CD4-positive, alpha-beta T cell (primary cell): Measurements from ENCODE around the gene USH1C. TPM values are rescaled to one million over a fixed set of nuclear protein-coding genes. Genes with fewer than 3 reads are reported as not detected.

ENCODE experiments used
- ATAC-seq: fragments of 200-7000 bp; cut with Tn5 transposase; one replicate; pipeline ENCODE4 v1.10.0; 2022; ENCODE audit warnings: mild to moderate bottlenecking; ENCODE audit not compliant: poor library complexity
- CTCF ChIA-PET: fragments of 350-600 bp; sonication (Branson Sonifier 250); formaldehyde crosslinking; loops from one replicate; lab custom pipeline; 2021; ENCODE audit warnings: antibody characterized with exemption, inconsistent platforms; lab: Charles Lee
- POLR2A ChIA-PET: fragments of 350-600 bp; sonication (Branson Sonifier 250); formaldehyde crosslinking; loops from one replicate; lab custom pipeline; 2021; ENCODE audit warnings: antibody characterized with exemption, inconsistent platforms; lab: Charles Lee
- DNase-seq, 14 experiments: peaks; one replicate each; pipeline ENCODE4 v3.0.0-alpha.2; 2013 to 2020; ENCODE audit warnings: mixed read lengths in 2 of 14
- H3K27ac ChIP-seq, 2 donors: one replicate each; pipeline versions ENCODE4 v1.5.1 to v1.7.0; 2013; ENCODE audit warnings: low read length in 2 of 2, low read depth in 1 of 2, mild to moderate bottlenecking in 1 of 2
- H3K27me3 ChIP-seq, 2 experiments: 1 replicate in 1 of 2; 2 replicates in 1 of 2; pipeline versions ENCODE4 v1.6.1 to v1.7.0; 2013; ENCODE audit warnings: low read length in 2 of 2, control low read depth in 1 of 2, mild to moderate bottlenecking in 1 of 2, moderate library complexity in 1 of 2; ENCODE audit not compliant: insufficient read depth in 2 of 2, control insufficient read depth in 1 of 2
- H3K36me3 ChIP-seq: one replicate; pipeline ENCODE4 v1.6.1; 2013; ENCODE audit warnings: low read length, control low read depth; ENCODE audit not compliant: insufficient read depth
- H3K4me1 ChIP-seq: one replicate; pipeline ENCODE4 v1.6.1; 2013; ENCODE audit warnings: low read length, control low read depth; ENCODE audit not compliant: insufficient read depth
- H3K4me3 ChIP-seq: one replicate; pipeline ENCODE4 v1.5.1; 2013; ENCODE audit warnings: mild to moderate bottlenecking, low read length, moderate library complexity
- H3K9me3 ChIP-seq, 2 experiments: 1 replicate in 1 of 2; 2 replicates in 1 of 2; pipeline versions ENCODE4 v1.6.1 to v1.7.0; 2013; ENCODE audit warnings: low read length in 2 of 2, mild to moderate bottlenecking in 2 of 2, control low read depth in 1 of 2, moderate library complexity in 1 of 2; ENCODE audit not compliant: control insufficient read depth in 1 of 2, insufficient read depth in 1 of 2
- H3K27ac Mint-ChIP-seq: one replicate; pipeline ENCODE4 v1.8.0; 2020; ENCODE audit warnings: mixed read lengths
- H3K27me3 Mint-ChIP-seq: one replicate; pipeline ENCODE4 v1.8.0; 2021; ENCODE audit warnings: mixed read lengths
- H3K36me3 Mint-ChIP-seq: one replicate; pipeline ENCODE4 v1.8.0; 2021; ENCODE audit warnings: low read depth, mixed read lengths
- H3K4me1 Mint-ChIP-seq: one replicate; pipeline ENCODE4 v1.8.0; 2021; ENCODE audit warnings: low read depth, mixed read lengths
- H3K4me3 Mint-ChIP-seq: one replicate; pipeline ENCODE4 v1.8.0; 2020; ENCODE audit warnings: mild to moderate bottlenecking, mixed read lengths
- H3K9me3 Mint-ChIP-seq: one replicate; pipeline ENCODE4 v1.8.0; 2020; ENCODE audit warnings: mixed read lengths
- intact Hi-C, 2 experiments: fragments of 100-400 bp; cut with DNase I in 1 of 2; cut with micrococcal nuclease in 1 of 2; formaldehyde crosslinking; loops; one replicate each; pipeline versions ENCODE4 v1.15.1 to v1.9.0; 2023 to 2025; cut with DNase I, micrococcal nuclease
- total RNA-seq, 174 experiments: library from RNA in 2 of 174; stranded (reverse) in 2 of 174; gene quantifications; one replicate each; pipeline ENCODE4 v1.2.3 and lab custom pipeline; 2021 to 2026
- TF ChIP-seq, protein P1 (sequence below): fragments of 200-600 bp; IDR thresholded peaks from one replicate; pipeline ENCODE4 v1.8.0; 2022; ENCODE audit warnings: antibody characterized with exemption, mild to moderate bottlenecking

The USH1C gene
- total RNA-seq, 2 experiments from 2014 or later: not detected

DNA sequence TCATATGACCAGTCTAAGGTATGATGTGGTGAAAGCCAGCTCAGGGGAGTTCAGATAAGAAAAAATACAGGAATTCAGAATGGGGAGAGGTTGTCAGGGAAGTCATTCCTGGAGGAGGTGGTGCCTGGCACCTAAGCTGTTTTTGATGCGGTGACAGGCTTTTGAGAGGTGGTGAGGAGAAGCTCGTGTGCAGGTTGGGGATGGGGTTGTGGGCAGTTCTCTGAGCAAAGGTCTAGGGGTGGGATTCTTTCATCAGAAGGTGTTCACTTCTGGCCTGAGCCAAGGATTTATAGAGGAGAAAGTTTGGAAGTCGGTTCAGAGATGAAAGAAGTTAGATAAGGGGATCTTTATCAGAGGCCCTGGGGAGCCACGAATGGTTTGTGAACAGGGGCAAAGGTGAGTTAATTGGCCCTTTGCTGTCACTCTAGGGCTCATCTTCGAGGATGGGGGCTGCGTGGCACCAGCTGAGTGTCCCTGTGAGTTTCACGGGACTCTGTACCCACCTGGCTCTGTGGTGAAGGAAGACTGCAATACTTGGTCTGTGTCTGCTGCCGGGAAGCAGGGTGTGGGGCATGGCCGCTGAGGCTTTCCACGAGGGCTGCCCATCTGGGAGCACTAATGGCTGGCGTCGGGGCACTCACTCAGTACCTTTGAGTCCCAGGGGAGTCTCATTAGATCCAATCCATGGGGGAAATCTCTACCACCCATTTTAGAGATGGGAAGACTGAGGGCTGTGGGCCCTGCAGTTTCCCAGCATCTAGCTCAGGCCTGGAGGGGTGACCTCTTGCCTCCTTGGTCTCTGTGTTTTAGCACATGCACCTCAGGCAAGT, 16.3 kb upstream of the USH1C start:
- H3K36me3 Mint-ChIP-seq: no peaks in the 10 kb centered on the region
- POLR2A ChIA-PET: no interaction called here
- no peaks in the 10 kb centered on the region for H3K9me3 Mint-ChIP-seq
- H3K4me1 Mint-ChIP-seq: no peaks in the 10 kb centered on the region
- no peak overlapping the region for H3K4me3 ChIP-seq
- H3K27ac Mint-ChIP-seq: no peak overlapping the region
- no peak overlapping the region for H3K27ac ChIP-seq
- no peaks in the 10 kb centered on the region for H3K36me3 ChIP-seq
- no peak overlapping the region for H3K4me3 Mint-ChIP-seq
- CTCF ChIA-PET: no interaction called here
- TF ChIP-seq, protein P1, sequence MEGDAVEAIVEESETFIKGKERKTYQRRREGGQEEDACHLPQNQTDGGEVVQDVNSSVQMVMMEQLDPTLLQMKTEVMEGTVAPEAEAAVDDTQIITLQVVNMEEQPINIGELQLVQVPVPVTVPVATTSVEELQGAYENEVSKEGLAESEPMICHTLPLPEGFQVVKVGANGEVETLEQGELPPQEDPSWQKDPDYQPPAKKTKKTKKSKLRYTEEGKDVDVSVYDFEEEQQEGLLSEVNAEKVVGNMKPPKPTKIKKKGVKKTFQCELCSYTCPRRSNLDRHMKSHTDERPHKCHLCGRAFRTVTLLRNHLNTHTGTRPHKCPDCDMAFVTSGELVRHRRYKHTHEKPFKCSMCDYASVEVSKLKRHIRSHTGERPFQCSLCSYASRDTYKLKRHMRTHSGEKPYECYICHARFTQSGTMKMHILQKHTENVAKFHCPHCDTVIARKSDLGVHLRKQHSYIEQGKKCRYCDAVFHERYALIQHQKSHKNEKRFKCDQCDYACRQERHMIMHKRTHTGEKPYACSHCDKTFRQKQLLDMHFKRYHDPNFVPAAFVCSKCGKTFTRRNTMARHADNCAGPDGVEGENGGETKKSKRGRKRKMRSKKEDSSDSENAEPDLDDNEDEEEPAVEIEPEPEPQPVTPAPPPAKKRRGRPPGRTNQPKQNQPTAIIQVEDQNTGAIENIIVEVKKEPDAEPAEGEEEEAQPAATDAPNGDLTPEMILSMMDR: no peak
- no peak for DNase-seq
- H3K4me1 ChIP-seq: no peaks in the 10 kb centered on the region
- H3K9me3 ChIP-seq: no peaks in the 10 kb centered on the region
- H3K27me3 ChIP-seq: peaks cover 3 to 4% of the 10 kb centered on the region in 2 experiments
- peaks cover 20% of the 10 kb centered on the region for H3K27me3 Mint-ChIP-seq
- no peak for ATAC-seq
- intact Hi-C loops: no loop called here

DNA sequence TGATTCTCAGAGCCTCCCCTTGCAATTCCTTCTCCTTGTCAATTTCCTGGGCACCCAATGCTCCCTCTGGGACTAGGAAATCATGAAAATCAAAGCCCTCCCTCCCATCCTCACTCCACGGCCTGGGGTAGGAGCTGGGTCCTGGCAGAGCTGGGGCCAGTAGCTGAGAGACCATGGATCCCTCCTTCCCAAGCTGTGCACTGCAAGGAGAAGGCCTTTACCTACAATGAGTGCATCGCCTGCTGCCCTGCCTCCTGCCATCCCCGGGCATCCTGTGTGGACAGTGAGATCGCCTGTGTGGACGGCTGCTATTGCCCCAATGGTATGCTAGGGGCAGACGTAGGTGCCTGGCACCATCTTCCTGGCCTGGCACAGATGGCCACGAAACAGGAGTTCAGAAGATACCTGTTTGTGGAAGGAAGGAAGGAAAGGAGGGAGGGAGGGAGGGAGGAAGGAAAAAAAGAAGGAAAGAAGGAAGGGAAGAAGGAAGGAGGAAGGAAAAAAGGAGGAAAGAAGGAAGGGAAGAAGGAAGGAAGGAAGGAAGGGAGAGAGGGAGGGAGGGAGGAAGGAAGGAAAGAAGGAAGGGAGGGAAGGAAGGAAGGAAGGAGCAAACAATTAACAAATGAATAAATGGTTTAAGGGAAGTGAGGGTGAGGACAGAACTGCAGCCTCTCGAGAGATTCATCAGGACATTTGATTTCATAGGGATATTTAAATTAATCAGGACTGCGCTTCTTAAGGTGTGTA, 15.3 kb upstream of the USH1C start:
- ATAC-seq (no peak), DNase-seq (no peak)
- Histone ChIP-seq H3K9me3 (no peaks in the 10 kb centered on the region), H3K27ac (no peak overlapping the region), H3K27me3 (peaks cover 3 to 4% of the 10 kb centered on the region in 2 experiments), H3K36me3 (no peaks in the 10 kb centered on the region), H3K4me1 (no peaks in the 10 kb centered on the region), H3K4me3 (no peak overlapping the region)
- intact Hi-C loops: loop anchor here in 1 of 2 experiments (10.0 kb wide), 1 partner anchor 55 kb away; no protein-coding TSS in a partner anchor
- H3K4me3 Mint-ChIP-seq: no peak overlapping the region
- H3K4me1 Mint-ChIP-seq: no peaks in the 10 kb centered on the region
- ChIA-PET CTCF (no interaction called here), POLR2A (no interaction called here)
- TF ChIP-seq, protein P1: no peak
- H3K27me3 Mint-ChIP-seq: peaks cover 20% of the 10 kb centered on the region
- no peak overlapping the region for H3K27ac Mint-ChIP-seq
- H3K9me3 Mint-ChIP-seq: no peaks in the 10 kb centered on the region
- no peaks in the 10 kb centered on the region for H3K36me3 Mint-ChIP-seq

DNA sequence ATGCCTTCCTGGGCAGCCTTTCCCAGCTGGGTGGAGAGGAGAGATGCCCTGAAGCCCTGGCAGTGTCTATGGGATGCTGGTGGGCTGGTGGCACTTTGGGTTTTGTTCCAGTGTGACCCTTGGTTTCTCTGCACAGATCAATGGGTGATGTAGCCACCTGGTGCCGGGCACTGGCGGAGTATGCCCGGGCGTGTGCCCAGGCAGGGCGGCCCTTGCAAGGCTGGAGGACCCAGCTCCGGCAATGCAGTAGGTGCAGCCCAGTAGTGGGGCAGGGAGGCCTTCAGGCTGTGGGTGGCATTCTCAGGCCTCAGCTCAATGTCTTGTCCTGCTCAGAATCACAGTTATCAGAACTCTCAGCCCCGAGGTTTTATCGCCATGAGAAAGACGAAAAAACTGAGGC, 14.7 kb upstream of the USH1C start:
- Histone ChIP-seq H3K4me1 (no peaks in the 10 kb centered on the region), H3K36me3 (no peaks in the 10 kb centered on the region), H3K27me3 (peaks cover 3 to 7% of the 10 kb centered on the region in 2 experiments), H3K27ac (no peak overlapping the region), H3K9me3 (no peaks in the 10 kb centered on the region), H3K4me3 (no peak overlapping the region)
- ATAC-seq (no peak), DNase-seq (no peak)
- no peak overlapping the region for H3K4me3 Mint-ChIP-seq
- no peaks in the 10 kb centered on the region for H3K36me3 Mint-ChIP-seq
- no peak overlapping the region for H3K27ac Mint-ChIP-seq
- H3K9me3 Mint-ChIP-seq: no peaks in the 10 kb centered on the region
- intact Hi-C loops: loop anchor here in 1 of 2 experiments (10.0 kb wide), 1 partner anchor 56 kb away; no protein-coding TSS in a partner anchor
- CTCF ChIA-PET: no interaction called here
- H3K4me1 Mint-ChIP-seq: no peaks in the 10 kb centered on the region
- TF ChIP-seq, protein P1: no peak
- POLR2A ChIA-PET: no interaction called here
- H3K27me3 Mint-ChIP-seq: peaks cover 23% of the 10 kb centered on the region
